ENCODE results near the gene PLCG2.

The PLCG2 gene

GRCh38 chr16:81817296-81817695, 38.2 kb downstream of the PLCG2 start:
- no peak for FAIRE-seq

GRCh38 chr16:81817789-81818567, 38.9 kb downstream of the PLCG2 start:
- FAIRE-seq, result no peak

GRCh38 chr16:81818568-81818896, 39.4 kb downstream of the PLCG2 start:
- FAIRE-seq, result no peak

GRCh38 chr16:81818905-81819304, 39.8 kb downstream of the PLCG2 start:
- no peak for FAIRE-seq

DNA sequence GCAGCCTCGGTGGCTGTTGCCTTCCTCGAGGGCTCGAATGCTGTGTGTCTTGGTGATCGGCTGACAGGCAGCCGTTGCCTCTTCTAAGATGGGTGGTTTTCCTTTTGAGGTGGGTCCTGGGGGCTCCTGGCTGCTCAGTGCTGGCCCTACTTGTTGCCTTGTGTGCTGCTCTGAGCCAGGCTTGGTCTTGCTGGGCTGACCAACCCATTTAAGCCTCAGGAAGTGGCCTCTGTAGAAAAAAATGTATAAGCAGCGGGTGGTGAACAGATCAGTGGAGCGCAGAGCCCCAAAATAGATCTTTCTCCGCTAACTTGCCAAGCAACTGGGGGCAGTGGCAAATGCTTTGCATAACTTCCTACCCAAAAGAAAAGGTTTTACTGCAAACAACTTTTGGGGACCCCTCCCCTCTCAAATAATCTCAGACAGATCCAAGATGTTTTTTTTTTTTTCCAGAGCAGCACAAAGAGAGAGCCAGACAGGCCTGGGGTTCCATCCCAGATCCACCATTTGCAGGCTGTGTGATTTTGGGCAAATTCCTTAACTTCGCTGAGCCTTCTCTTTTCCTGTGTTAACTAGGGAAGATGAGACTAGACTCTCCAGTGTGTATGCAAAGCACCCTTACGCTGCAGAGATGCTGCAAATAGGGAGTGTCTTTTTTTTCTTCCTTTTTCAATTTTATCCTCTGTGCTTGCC, 42.5 kb downstream of the PLCG2 start:
- FAIRE-seq, result no peak

GRCh38 chr16:81823111-81823510, 44.0 kb downstream of the PLCG2 start:
- no peak for FAIRE-seq

DNA sequence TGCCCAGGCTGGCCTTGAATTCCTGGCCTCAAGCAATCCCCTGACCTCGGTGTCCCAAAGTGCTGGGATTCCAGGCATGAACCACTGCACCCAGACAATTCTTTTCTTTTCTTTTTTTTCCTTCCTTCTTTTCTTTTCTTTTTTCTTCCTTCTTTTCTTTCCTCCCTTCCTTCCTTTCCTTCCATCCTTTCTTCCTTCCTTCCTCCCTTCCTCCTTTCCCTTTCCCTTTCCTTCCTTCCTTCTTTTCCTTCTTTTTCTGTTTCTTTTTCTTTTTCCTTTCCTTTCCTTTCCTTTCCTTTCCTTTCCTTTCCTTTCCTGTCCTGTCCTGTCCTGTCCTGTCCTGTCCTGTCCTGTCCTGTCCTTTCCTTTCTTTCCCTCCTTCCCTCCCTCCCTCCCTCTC, 44.6 kb downstream of the PLCG2 start:
- FAIRE-seq, result no peak

- FAIRE-seq, result no peak
These were observed 47.4 kb downstream of the PLCG2 start for GRCh38 chr16:81826523-81826922.

DNA sequence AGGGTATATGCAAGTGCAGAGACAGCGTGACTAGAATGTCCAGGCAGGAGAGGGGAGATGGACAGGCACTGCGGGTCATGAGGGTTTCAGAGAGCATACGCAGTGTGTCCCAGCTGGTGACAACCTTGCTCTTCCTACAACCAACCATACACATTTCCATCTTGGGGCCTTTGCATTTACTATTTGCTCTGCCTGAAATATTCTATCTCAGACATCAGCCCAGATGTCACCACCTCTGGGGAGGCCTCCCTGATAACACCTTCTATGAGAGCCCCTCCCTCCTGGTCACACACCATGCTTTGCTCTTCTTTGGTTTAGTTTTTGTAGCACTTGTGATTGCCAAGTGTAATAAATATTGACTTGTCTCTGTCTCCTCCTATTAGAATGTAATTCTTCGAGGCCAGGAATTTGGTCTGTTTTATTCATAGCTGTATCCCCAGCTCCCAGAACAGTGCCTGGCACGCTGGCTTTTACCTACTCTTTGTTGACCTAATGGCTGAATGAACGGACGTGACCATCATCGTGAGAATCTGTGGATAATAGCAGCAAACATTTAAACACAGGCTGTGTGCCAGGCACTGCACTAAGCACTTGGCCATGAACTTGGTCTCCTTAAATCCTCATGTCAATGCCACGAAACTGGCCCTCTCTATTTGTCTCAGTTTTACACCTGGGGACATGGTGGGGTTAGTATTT, 51.9 kb downstream of the PLCG2 start:
- no peak for FAIRE-seq

DNA sequence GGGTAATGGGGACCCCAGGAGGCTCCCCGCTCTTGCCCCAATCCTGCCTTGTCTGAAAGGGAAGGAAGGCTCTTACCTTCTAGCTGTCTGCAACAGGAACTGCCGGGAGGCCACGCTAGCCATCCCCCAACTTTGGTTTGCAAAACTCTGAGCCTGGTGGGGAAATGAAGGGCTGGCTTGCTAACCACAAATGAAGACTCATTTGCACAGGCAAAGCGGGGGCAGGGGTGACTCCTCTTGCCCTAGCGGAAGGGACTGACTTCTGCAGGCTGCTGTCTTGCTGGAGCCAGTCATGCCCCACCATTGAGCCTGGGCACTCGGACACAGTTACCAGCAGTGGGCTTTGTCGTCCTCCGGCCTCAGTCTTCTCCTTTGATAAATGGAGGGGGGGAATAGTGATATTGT, 52.6 kb downstream of the PLCG2 start:
- no peak for FAIRE-seq

DNA sequence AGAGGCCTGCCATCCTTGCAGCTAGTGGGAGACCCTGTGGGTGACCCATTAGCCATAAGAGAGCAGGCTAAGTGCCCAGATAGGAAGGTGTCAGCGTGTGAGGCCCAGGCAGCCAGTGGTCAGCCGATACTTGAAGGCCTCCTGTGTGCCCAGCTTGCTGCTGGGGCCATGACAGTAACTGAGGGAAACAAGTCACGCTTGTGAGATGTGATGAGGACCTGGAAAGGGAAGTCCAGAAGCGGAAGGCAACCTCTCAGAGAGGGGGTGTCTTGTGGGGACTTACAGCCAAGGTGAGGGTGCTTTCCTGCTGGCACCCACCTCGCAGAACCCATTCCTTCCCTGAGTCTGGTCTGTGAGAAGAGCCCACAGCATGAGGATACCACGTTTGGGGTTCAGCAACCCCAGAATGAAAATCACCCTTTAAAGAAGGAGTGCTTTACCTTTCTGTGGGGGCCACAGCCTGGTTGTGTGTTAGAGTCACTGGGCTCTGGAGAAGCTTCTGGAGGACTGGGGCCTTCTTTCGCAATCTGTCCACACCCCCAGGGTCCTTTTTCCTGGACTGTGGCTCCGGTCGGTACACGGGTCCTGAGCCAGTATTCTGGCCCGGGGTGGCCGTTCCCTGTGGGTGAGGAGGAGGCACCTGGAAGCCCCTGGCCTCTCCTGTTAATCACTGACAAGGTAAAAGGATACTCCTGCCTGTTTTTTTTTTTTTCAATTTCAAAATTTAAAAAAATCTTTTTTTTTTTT, 53.9 kb downstream of the PLCG2 start:
- no peak for FAIRE-seq

DNA sequence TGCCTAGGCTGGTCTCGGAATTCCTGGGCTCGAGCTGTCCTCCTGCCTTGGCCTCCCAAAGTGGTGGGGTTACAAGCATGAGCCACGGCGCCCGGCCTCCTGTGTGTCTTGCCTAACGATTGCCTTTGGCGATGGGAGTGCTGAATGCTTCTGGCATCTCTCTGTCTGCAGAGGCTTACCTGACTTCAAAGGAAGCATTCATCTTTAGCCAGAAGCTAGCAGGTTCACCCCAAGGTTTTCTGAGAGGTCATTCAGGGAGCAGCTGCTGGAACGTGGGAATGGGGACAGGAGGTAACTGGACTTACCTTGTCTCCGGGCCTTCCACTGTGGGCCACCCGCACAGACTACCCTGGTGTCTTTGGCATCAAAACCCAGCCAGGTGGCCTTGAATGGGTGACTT, 54.7 kb downstream of the PLCG2 start:
- FAIRE-seq, result no peak

- no peak for FAIRE-seq
These were observed 55.8 kb downstream of the PLCG2 start for GRCh38 chr16:81834868-81835267.

DNA sequence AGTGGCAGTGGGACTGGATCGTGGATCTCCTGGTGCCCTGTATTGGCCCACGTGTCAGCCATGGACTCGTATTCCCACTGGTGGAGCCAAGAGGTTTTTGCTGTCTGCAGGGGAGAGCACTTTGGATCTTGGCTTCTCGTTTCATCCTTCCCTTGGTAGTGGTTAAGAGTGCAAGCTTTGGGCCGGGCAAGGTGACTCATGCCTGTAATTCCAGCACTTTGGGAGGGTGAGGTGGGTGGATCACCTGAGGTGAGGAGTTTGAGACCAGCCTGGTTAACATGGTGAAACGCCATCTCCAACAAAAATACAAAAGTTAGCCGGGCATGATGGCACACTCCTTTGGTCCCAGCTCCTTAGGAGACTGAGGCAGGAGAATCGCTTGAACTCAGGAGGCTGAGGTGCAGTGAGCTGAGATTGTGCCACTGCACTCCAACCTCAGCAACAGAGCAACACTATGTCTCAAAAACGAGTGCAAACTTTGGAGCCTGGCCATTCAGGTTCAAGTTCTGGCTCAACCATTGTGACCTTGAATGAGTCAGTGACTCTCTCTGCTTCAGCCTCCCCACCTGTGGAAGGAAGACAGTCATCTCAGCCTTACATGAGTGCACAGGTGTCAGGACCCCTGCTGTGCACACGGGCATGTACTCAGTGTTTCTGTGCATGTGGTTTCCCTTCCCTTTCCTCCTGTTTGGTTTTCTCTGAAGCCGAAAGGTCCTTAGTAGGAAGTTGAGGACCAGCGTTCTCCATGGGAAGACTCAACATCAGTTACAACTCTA, 57.4 kb downstream of the PLCG2 start:
- FAIRE-seq, result no peak

DNA sequence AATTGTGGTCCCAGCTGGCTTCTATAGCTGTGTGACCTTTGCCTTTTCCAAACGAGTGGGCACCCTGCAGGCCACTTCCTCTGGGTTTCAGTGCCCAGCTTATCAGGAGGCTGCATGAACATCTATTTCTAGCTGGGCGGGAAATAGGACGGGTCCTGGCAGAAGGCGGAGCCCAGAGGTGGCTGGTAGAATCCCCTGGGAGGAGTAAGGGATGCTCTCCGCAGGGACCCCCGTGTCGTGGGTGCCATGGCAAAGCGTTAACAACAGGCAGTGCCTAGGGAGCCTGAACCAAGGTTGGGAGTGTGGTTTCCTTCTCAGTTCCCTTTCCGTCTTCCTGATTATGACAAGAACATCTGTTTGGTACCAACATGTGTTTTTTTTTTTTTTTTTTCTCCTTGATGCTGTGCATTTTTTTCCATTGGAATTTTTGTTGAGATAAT, 58.2 kb downstream of the PLCG2 start:
- no peak for FAIRE-seq

DNA sequence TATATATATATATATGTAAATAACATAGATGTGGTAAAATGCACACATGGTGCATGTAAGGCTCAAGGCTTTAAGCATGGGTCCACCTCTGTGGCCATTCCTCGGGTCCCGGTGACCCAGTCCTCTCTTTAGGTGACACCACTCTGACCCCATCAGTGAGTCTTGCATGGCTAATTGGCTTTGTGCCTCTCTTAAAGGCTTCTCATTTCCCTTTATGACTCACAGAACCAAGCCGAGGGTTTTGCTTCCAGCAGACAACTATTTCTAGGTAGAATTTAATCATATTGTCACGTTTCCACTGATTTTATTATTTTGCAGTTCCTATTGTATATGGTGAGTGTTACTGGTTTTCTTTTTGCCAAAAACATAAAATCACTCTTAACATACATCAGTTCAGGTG, 59.7 kb downstream of the PLCG2 start:
- no peak for FAIRE-seq

DNA sequence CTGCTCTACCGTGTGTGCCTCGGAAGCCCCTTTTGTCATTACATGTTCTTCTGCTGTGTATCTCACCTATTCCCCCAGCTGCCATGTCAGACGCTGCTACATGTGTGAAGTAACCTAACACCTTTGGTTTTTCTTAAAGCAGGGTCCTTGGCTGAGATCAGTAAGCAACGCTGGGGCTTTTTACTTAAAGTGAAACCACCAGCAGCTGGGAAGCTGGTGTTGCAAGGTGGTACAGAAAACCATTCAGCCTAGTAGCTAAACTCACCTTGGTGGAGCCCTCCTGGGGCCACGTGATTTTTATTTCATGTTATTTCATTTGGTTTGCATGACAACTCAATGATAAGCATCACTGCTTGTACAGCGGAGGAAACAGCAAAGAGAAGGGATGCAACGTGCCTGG, 62.6 kb downstream of the PLCG2 start:
- no peak for FAIRE-seq

GRCh38 chr16:81842564-81843242, 63.6 kb downstream of the PLCG2 start:
- no peak for FAIRE-seq

DNA sequence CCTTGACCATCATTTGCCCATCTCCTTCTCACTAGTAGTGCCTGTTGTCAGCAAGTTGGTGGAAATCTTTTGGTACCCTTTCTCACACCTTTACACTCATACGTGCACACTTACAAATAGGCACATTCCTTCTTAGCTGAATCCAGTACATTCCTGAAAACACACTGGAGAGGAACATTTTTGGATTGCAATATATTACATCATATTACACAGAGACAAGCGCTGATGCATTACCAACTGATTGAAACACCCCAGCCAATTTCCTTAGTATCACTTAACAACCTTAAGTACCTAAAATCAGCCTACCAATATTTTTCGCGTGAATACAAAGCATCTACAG, 64.1 kb downstream of the PLCG2 start:
- FAIRE-seq, result no peak

GRCh38 chr16:81843683-81844082, 64.6 kb downstream of the PLCG2 start:
- FAIRE-seq, result no peak

DNA sequence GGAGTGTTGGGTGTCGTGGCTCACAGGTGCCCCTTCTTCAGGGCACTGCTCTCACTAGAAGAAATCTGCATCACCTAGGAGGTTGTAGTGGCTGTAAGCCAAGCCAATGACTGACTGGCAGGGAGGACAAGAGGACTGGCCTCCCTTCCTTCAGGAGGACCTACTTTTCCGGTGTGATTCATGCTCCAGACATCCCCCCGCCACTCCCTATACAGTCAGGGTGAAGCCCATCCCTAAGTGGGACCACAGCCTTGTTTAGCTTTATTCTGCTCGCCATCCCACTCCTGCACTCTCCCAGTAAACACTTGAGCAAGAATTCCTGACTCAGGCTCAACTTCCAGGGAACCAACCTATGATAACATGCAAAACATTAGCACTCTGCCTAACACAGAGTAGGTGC, 67.0 kb downstream of the PLCG2 start:
- no peak for FAIRE-seq

GRCh38 chr16:81848306-81848853, 69.3 kb downstream of the PLCG2 start:
- no peak for FAIRE-seq

Data from islet of Langerhans (tissue), 1 donor.